Erythroblast (primary cell): ENCODE results near the gene CUL1.

Source experiments
- GATA1 ChIP-seq: IDR thresholded peaks from 2 replicates; pipeline ENCODE4 v1.6.1; 2011; ENCODE audit warnings: low read depth, mild to moderate bottlenecking, control low read depth, low read length, moderate library complexity
- POLR2A ChIP-seq: IDR thresholded peaks from 2 replicates; pipeline ENCODE4 v1.6.1; 2011; ENCODE audit warnings: mild to moderate bottlenecking, low read length

DNA sequence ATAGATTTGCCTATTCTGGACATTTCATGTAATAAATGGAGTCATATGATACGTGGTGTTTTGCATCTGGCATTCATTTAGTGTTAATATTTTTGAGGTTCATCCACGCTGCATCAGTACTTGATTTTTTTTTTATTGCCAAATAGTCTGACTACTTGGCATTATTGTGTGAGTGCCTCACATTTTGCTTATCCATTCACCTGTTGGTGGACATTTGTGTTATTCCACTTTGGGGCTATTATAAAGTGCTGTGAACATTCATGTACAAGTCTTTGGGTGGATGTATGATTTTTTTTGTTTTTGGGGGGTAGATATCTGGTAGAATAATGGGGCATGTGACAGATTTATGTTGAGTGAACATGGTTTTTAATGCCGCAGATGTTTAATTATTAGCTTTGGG lies 19.7 kb downstream of the CUL1 start:
- TF ChIP-seq POLR2A (no peak), GATA1 (no peak)
